GM21619 (cell line): Measurements from ENCODE around the gene CLTC.

Source experiments
- ATAC-seq: cut with Tn5 transposase; IDR thresholded peaks from one replicate; pipeline ENCODE4 v1.9.1; 2021; ENCODE audit not compliant: unreplicated experiment

Gene CLTC

GRCh38 chr17:59678918-59679317 is 59.2 kb downstream of the CLTC start:
- no peak for ATAC-seq

DNA sequence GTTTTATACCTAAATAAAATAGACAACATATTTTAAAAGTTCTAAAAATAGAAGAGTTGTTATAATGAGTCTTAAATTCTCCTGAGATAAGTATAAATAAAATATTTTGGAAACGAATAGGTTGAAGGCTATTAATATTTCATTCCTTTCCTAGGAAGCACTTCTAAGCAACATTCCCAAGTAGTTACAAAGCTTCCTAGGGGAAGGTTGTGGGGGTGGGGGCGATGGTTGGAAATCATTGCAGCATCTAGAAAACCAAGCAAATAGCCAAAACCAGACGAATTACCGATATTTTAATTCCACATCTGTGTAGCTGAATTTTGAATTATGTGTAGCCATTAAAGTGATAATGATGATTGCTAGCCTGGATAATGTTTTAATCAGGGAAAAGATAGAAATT is 60.6 kb downstream of the CLTC start:
- no peak for ATAC-seq

DNA sequence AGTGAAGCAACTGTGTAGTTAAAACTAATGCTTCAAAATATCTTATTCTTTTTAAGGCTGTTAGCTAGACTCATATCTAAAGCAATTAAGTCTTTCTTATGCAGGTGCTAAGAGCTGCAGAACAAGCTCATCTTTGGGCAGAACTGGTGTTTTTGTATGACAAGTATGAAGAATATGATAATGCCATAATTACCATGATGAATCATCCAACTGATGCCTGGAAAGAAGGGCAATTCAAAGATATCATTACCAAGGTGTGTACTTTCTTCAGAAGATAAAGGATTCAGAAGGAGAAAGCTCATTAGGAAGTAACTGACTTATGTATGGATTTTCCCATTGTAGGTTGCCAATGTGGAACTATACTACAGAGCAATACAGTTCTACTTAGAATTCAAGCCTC is 63.6 kb downstream of the CLTC start:
- ATAC-seq = no peak

DNA sequence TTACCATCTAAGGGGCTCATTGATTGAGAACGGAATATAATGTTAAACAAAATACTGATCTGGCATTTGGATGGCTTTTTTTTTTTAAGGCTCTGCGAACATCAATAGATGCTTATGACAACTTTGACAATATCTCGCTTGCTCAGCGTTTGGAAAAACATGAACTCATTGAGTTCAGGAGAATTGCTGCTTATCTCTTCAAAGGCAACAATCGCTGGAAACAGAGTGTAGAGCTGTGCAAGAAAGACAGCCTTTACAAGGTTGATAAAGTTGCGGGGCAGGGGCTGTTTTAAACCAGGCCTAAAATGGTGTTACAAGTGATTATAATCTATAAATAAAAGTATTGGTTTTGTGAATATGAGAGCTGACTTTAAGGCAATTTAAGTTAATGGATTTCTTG is 65.3 kb downstream of the CLTC start:
- ATAC-seq = no peak

DNA sequence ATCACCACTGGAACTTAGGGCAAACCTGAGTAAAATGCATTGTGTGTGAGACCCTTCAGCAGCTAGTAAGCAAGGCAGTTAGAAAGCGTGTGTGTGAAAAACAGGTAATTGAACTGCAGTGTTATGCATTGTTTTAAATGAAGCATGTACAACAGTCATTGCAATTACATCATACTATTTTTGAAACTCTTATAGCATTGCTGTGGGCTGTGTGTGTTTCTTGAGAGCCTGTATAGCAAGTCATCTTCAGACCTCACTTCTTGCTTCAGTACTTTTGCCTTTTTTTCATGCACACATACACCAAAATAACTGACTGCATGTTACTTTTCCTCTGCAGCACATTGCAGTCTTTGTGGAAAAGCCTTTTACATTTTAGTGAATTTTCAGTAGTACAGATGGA is 68.3 kb downstream of the CLTC start:
- no peak for ATAC-seq

GRCh38 chr17:59688496-59688895 is 68.8 kb downstream of the CLTC start:
- ATAC-seq = no peak

DNA sequence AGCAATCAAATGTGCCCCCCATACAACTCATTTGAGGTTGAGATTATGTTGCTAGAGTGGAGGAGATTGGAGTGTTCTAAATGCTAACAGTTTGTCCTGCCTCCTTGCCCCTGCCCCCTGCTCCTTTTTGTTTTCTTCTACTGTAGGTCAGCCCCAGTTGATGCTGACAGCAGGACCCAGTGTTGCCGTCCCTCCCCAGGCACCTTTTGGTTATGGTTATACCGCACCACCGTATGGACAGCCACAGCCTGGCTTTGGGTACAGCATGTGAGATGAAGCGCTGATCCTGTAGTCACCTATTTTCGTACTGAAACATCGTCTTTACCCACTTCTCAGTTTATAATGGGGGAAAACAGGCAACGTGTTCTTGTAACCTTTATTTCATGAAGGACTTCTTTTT is 73.9 kb downstream of the CLTC start:
- no peak for ATAC-seq

DNA sequence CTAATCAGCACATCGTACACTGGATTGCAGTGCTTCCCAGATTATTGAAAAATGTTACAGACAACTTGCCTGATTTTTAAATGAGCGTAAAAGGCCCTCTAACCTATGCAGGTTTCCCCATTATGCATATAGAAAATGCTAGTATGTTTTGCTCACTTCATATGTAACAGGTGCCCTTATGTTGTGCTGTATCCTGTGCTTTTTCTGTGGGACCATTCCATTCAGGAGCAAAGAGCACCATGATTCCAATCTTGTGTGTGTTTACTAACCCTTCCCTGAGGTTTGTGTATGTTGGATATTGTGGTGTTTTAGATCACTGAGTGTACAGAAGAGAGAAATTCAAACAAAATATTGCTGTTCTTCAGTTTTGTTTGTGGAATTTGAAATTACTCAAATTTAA is 74.6 kb downstream of the CLTC start:
- no peak for ATAC-seq

DNA sequence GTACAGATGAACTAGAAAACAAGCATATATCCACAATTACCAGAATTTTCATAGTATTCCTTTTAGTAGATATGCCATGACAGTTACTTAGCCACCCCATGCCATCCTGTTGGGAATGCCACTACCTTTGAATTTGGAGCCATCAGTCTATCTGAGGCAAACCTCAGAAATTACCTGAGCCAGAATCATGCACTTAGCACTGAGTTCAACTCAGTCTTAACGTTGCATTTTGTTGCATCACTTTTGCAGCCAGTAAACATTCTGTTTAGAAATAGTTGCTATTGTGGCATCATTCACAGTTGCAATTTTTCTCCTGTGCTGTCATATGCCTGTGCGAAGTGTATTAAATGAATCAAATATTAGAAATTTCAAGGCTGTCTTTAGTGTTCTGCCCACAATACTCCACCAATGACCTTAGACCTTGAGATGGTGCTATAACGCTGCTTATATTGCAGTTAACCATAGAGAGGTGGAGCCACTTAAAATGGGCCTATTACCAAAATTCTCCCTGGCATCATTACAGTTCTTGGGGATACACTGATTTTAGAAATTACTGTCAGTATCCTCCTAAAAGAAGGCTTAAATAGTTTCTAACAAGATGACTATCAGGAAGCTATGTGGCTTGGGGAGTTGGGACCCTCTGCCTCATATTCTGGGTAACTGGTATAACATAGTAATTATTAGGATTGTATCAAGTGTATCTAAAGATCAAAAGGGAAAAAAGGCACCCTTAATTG is 76.4 kb downstream of the CLTC start:
- no peak for ATAC-seq

DNA sequence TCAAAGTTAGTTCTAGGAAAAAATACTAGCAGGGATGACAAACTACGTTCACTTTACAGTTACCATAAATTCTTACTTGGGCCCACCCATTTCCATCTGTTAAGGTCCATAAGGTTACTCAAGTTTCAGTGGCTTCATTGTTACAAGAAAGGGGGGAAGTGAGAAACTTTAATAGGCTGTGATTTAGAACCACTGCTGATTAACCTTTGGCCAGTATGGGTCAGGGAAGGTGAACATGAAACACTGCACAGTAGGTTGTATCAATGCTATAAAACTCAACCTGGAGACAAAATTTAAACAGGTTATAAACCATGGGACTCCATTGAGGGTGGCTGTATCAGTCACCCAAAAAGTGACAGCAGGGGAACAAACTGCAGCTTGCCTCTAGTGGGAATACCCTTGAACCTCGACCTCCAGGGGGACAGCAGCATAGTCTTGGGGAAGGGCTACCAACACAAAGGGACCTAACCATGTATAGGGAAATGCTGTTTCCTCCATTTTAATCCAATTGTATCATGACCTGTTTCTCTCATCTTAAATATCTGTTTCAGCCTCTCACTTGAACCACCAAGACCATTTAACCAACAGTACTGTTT is 77.1 kb downstream of the CLTC start:
- ATAC-seq = no peak

- ATAC-seq = no peak
These were observed 78.4 kb downstream of the CLTC start for GRCh38 chr17:59698143-59698542.

DNA sequence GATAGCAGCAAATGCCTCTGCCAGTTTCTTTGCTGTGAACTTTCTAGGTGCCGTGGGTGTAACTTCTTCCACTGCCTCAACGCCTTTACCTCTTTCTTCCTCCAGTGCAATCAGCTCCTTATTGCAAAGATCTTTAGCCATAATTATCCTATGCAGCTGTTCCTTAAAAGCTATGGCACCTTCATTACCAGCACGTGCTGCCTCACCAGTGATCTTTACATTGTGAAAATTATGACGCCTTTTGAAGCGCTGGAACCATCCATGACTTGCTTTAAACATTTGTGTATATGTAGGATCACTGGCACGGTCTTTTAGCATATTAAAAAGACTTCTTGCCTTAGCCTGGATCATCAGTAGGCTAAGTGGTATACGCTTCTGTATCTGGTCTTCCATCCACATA is 79.5 kb downstream of the CLTC start:
- ATAC-seq = no peak

GRCh38 chr17:59699786-59700185 is 80.1 kb downstream of the CLTC start:
- ATAC-seq = no peak

GRCh38 chr17:59702304-59702703 is 82.6 kb downstream of the CLTC start:
- no peak for ATAC-seq

DNA sequence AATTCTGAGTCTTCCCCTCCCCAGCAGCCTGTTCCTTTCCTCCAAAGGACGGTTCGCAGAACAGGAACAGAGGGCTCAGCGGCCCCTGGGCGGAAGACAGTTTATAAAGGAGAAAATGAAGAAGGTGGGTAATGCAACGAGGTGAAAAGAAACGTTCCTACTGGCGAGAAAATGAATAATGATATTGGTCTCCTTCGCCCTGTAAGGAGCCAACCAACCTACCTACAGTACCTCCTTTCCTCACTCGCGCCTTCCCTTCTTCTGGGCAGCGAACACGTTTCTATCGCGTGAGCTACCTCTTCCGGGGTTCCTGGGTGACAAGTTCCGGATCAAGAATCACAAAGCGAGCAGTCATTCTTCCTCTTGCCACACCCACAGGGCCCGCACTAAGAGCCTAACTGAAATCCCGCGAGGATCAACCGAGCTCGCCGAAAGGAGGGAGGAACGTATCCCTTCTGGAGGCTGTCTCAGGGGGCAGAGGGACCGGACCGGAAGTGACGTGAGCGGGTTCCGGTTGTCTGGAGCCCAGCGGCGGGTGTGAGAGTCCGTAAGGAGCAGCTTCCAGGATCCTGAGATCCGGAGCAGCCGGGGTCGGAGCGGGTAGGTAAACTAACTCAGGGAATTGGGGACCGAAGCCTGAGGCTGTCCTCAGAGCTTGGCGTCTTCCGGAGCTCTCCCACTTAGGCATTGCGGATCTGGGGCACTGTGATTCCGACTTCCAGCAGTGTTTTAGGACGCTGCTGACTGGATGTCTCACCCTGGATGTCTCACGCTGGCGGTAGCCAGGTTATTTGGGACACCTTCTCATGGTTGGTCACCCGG is 87.7 kb downstream of the CLTC start, which contains the start of the genes PTRH2 and VMP1:
Gene PTRH2 (minus strand): TSS at position 282 of the 822 bp plus-strand sequence. CDS start 9,452 bp downstream, outside the sequence.
Gene VMP1 (plus strand): TSS at position 506 of the 822 bp plus-strand sequence. CDS start 23,793 bp downstream, outside the sequence.
- ATAC-seq = peak; percentile 94

DNA sequence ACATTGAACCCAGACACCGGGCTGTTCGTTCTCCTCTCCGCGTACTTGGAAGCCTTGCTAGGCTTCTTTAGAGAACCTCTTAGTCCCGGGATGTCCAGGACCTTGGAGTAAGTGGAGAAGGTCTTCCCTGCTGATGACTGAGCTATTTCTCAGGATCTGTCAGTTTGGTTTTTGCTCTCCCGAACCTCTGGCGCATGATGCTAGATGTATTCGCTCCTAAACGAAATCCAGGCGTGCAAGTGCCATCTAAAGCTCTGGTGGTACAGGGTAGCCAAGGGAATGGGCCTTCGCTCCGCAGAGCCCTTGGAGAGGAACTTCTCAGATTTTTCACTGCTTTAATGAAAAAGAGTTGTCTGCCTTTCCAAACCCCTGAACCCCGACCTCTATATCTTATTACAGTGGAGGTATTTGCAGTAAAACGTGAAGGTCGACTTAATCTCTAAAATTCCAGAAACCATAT is 88.3 kb downstream of the CLTC start:
- ATAC-seq = no peak

DNA sequence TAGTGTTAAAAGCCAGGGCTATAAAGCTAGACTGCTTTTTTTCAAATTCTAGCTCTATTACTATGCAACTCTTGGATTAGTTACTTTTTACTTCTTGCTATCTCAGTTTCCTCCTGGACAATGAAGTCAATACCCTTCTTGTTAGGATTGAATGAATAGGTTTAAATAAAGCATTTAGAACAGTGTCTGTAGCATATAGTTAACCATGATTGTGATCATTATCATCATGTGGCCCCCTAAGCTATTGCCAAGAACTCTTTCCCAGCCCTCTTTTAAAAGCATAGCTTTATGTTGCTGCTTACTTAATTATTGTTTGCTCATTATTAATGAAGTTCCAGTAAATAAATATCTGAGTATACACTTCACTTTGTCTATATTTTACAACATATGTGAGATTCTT is 92.2 kb downstream of the CLTC start:
- no peak for ATAC-seq

DNA sequence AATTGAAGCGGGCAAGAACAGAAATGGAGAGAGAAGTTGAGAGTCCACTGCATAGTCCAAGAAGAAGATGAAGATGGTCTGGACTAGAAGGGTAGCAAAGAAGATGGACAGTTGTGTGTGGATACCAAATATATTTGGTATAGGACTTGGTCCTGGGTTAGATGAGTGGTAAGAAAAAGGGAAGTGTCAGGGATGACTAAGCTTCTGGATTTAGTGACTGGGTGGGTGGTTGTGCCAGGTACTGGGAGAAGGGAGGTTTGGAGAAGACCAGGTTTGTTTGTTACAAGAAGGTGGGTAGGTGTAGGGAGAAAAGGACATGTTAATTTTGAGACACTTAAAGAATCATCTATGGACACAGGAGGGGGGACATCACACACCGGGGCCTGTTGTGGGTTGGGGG is 93.2 kb downstream of the CLTC start:
- ATAC-seq = no peak

DNA sequence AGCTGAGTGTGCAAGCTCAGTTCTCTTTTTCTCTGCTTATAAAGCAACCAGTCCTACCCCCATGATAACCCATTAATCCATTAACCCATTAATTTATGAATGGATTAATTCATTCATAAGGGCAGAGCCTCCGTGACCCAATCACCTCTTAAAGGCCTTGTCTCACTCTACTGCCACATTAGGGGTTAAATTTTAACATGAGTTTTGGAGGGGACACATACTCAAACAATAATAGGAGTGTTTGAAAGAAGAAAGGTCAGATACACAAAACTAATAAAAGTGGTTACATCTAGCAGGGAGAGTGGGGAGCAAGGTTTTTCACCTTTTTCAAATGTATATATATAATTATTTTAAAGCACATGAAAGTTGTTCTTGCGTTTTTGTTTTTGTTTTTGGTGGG is 94.6 kb downstream of the CLTC start:
- no peak for ATAC-seq

- no peak for ATAC-seq
These were observed 96.7 kb downstream of the CLTC start for GRCh38 chr17:59716427-59716826.

DNA sequence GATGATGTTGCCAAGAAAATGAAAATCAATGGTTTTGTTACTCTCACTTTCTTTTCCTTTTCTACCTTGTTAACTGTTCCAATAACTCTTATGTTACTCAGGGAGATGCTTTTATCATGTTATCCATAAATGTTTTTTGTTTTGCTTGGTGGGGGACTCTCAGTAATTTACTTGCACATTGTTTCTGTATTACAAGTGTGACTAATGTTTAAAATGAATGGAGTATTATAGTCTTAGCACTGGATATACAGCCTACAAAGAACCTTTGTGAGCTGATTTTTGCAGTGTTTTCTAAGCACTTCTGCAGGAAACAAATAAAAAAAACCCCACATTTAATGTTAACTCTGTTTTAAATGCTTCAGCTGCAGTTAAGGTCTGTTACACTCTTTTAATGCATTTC is 99.8 kb downstream of the CLTC start:
- no peak for ATAC-seq

GRCh38 chr17:59722623-59723022 is 102.9 kb downstream of the CLTC start:
- ATAC-seq = no peak
